Gastrocnemius medialis (tissue), 4 donors: ENCODE measurements around the gene SIMC1. TPM values are rescaled to one million over a fixed set of nuclear protein-coding genes. Genes with fewer than 3 reads are reported as not detected.

Experiments used
- ATAC-seq, 2 donors: fragments of 150-250 bp; one replicate each; pipeline ENCODE4 v1.9.1; 2016
- DNase-seq, 2 donors: peaks; one replicate each; pipeline ENCODE4 v3.0.0-alpha.2; 2019
- H3K27ac ChIP-seq, 4 donors: fragments of 200-600 bp; sonication (generic); 1 replicate in 1 of 4; 2 replicates in 3 of 4; pipeline ENCODE4 v1.5.1; 2016 to 2018; ENCODE audit warnings: mild to moderate bottlenecking in 2 of 4, moderate library complexity in 1 of 4
- H3K27me3 ChIP-seq, 3 donors: fragments of 200-600 bp; sonication (generic) in 2 of 3; 1 replicate in 1 of 3; 2 replicates in 2 of 3; pipeline versions ENCODE4 v1.5.1 to v1.6.0; 2016 to 2019; ENCODE audit warnings: mild to moderate bottlenecking in 1 of 3, moderate library complexity in 1 of 3
- H3K36me3 ChIP-seq, 2 donors: fragments of 200-600 bp; sonication (generic) in 1 of 2; one replicate each; pipeline ENCODE4 v1.5.1; 2017 to 2018
- H3K4me1 ChIP-seq, 2 donors: fragments of 200-600 bp; sonication (generic) in 1 of 2; one replicate each; pipeline ENCODE4 v1.5.1; 2016 to 2017; ENCODE audit warnings: mild to moderate bottlenecking in 2 of 2
- H3K4me3 ChIP-seq, 4 donors: fragments of 200-600 bp; sonication (generic) in 3 of 4; 1 replicate in 1 of 4; 2 replicates in 3 of 4; pipeline ENCODE4 v1.5.1; 2016 to 2019; ENCODE audit warnings: mild to moderate bottlenecking in 2 of 4
- H3K9me3 ChIP-seq, 3 donors: fragments of 200-600 bp; sonication (generic) in 2 of 3; 1 replicate in 1 of 3; 2 replicates in 2 of 3; pipeline ENCODE4 v1.5.1; 2016 to 2019
- CTCF ChIP-seq, 5 experiments: fragments of 450-650 bp in 3 of 5; fragments of 200-600 bp in 2 of 5; sonication (generic) in 2 of 5; IDR thresholded peaks in 4 of 5; conservative IDR thresholded peaks in 1 of 5; 1 replicate in 4 of 5; 2 replicates in 1 of 5; pipeline ENCODE4 v1.5.1; 2016 to 2019; ENCODE audit warnings: antibody characterized with exemption in 5 of 5, mild to moderate bottlenecking in 3 of 5, moderate library complexity in 3 of 5
- POLR2A ChIP-seq, 2 donors: fragments of 450-650 bp; IDR thresholded peaks; one replicate each; pipeline ENCODE4 v1.6.1; 2017; ENCODE audit warnings: antibody characterized with exemption in 2 of 2, mild to moderate bottlenecking in 2 of 2, moderate library complexity in 2 of 2
- in situ Hi-C, 4 donors: fragments of 200-750 bp; cut with MboI; loops; one replicate each; pipeline versions ENCODE4 v1.15.0 to v1.8.0; 2017; ENCODE audit warnings: low sequenced_read_pairs in 4 of 4
- intact Hi-C: fragments of 100-400 bp; cut with DNase I; formaldehyde crosslinking; loops from one replicate; pipeline ENCODE4 v1.15.1; 2023; ENCODE audit warnings: low total_unique reads
- total RNA-seq, 4 donors: library from RNA; depleted of rRNA; stranded (reverse); fragments of >200 nt; gene quantifications; one replicate each; pipeline versions ENCODE4 v1.1.0 to v1.2.3, GENCODE V29; 2016

SIMC1 gene
- total RNA-seq, 4 donors from 2014 or later: 5.1 to 45.8 (median 11.5) TPM

- no peak for TF ChIP-seq CTCF (IDR thresholded peaks at IDR 0.05 in 4 of 5, conservative IDR thresholded peaks at IDR 0.05 in 1 of 5)
- TF ChIP-seq POLR2A (IDR thresholded peaks at IDR 0.05): no peak
- peak overlapping the region; percentile 92 to 98 (median 96) for H3K27ac ChIP-seq
- in situ Hi-C loops (no loop called here), intact Hi-C loops (loop anchor here (10.0 kb wide), 3 partner anchors 257 to 1157 kb away; partner anchors contain the start of genes TSPAN17 and ZNF346)
- H3K4me3 ChIP-seq: peak overlapping the region; percentile 76 to 95 (median 86)
- H3K4me1 ChIP-seq: peaks cover 35 to 47% of the 10 kb centered on the region in 2 donors
- DNase-seq (no peak), ATAC-seq (no peak)
- H3K36me3 ChIP-seq: peaks cover 0 to 59% of the 10 kb centered on the region in 2 donors
- H3K9me3 ChIP-seq: no peaks in the 10 kb centered on the region
- H3K27me3 ChIP-seq: no peaks in the 10 kb centered on the region
Measured at GRCh38 chr5:176387384-176387925, 149.2 kb downstream of the SIMC1 start.

GRCh38 chr5:176388003-176388443 is 149.8 kb downstream of the SIMC1 start:
- no peak for TF ChIP-seq POLR2A (IDR thresholded peaks at IDR 0.05)
- TF ChIP-seq CTCF (IDR thresholded peaks at IDR 0.05 in 4 of 5, conservative IDR thresholded peaks at IDR 0.05 in 1 of 5): no peak
- in situ Hi-C loops (no loop called here), intact Hi-C loops (loop anchor here (1.0 to 10.0 kb wide), 7 partner anchors 17 to 1157 kb away; partner anchors contain the start of genes FAF2, KIAA1191, RNF44 and TSPAN17)
- ATAC-seq (no peak), DNase-seq (no peak)
- Histone ChIP-seq H3K9me3 (no peaks in the 10 kb centered on the region), H3K27ac (peak overlapping the region; percentile 92 to 98 (median 96)), H3K4me1 (peaks cover 31 to 41% of the 10 kb centered on the region in 2 donors), H3K27me3 (no peaks in the 10 kb centered on the region), H3K4me3 (peak overlapping the region; percentile 76 to 95 (median 86)), H3K36me3 (peaks cover 0 to 62% of the 10 kb centered on the region in 2 donors)

GRCh38 chr5:176388444-176389134 is 150.4 kb downstream of the SIMC1 start, which contains the start of the genes HIGD2A and NOP16:
Gene HIGD2A, plus strand, starts transcription at chr5:176388751. Its CDS starts 69 bp downstream, at chr5:176388820.
Gene NOP16, minus strand, starts transcription at chr5:176388598. Its CDS starts 59 bp downstream, at chr5:176388539.
- peak; percentile 99 for DNase-seq
- Histone ChIP-seq H3K36me3 (peaks cover 0 to 61% of the 10 kb centered on the region in 2 donors), H3K27ac (peak within 1 kb of the TSS; percentile 92 to 98 (median 96)), H3K4me3 (peak within 1 kb of the TSS; percentile 76 to 95 (median 86)), H3K4me1 (peaks cover 31 to 35% of the 10 kb centered on the region in 2 donors), H3K27me3 (no peaks in the 10 kb centered on the region), H3K9me3 (no peaks in the 10 kb centered on the region)
- peak; percentile 91 to 92 for ATAC-seq
- in situ Hi-C loops: no loop called here
- TF ChIP-seq CTCF (IDR thresholded peaks at IDR 0.05 in 4 of 5, conservative IDR thresholded peaks at IDR 0.05 in 1 of 5): peak in 2 of 5 experiments; percentile 6 to 21
- TF ChIP-seq POLR2A (IDR thresholded peaks at IDR 0.05): peak; percentile 92 to 93
- intact Hi-C loops: loop anchor here (1.0 to 10.0 kb wide), 8 partner anchors 18 to 1156 kb away; partner anchors contain the start of genes CLTB, FAF2, KIAA1191 and RNF44

- TF ChIP-seq POLR2A (IDR thresholded peaks at IDR 0.05) (peak; percentile 54 to 67), CTCF (IDR thresholded peaks at IDR 0.05 in 4 of 5, conservative IDR thresholded peaks at IDR 0.05 in 1 of 5) (peak in 1 of 5 experiments; percentile 2)
- H3K4me1 ChIP-seq: peaks cover 30 to 31% of the 10 kb centered on the region in 2 donors
- in situ Hi-C loops (no loop called here), intact Hi-C loops (loop anchor here (1.0 to 10.0 kb wide), 5 partner anchors 19 to 1155 kb away; partner anchors contain the start of genes CLTB, TSPAN17 and ZNF346)
- H3K4me3 ChIP-seq: peak overlapping the region; percentile 76 to 95 (median 86)
- no peaks in the 10 kb centered on the region for H3K9me3 ChIP-seq
- ATAC-seq (peak; percentile 19 to 32), DNase-seq (no peak)
- H3K27me3 ChIP-seq: no peaks in the 10 kb centered on the region
- H3K27ac ChIP-seq: peak overlapping the region; percentile 92 to 98 (median 96)
- H3K36me3 ChIP-seq: peaks cover 0 to 54% of the 10 kb centered on the region in 2 donors
Measured at GRCh38 chr5:176389135-176390123, 151.2 kb downstream of the SIMC1 start.
